KOPT-K1 (cell line): Measurements from ENCODE around the gene MVK.

ENCODE experiments used
- H3K27ac ChIP-seq: fragments of 200-600 bp; sonication (generic); 2 replicates; pipeline ENCODE4 v1.5.1; 2016; ENCODE audit warnings: antibody characterized with exemption, mild to moderate bottlenecking, low read depth, low read length; ENCODE audit not compliant: poor library complexity, severe bottlenecking
- H3K36me3 ChIP-seq: fragments of 200-600 bp; sonication (generic); 2 replicates; pipeline ENCODE4 v1.5.1; 2017; ENCODE audit warnings: antibody characterized with exemption, mild to moderate bottlenecking, low read length, moderate library complexity; ENCODE audit not compliant: insufficient read depth
- H3K9me3 ChIP-seq: fragments of 200-600 bp; sonication (generic); 2 replicates; pipeline ENCODE4 v1.5.1; 2017; ENCODE audit warnings: antibody characterized with exemption, low read length, mild to moderate bottlenecking; ENCODE audit not compliant: insufficient read depth, poor library complexity, severe bottlenecking

The MVK gene

GRCh38 chr12:109539508-109539907 is 34.1 kb upstream of the MVK start:
- no peak overlapping the region for H3K27ac ChIP-seq
- H3K36me3 ChIP-seq: 0 out of 2 replicates have a peak, but pooled peaks cover 8% of the 10 kb centered on the region
- H3K9me3 ChIP-seq: no peaks in the 10 kb centered on the region

GRCh38 chr12:109540526-109541412 is 32.8 kb upstream of the MVK start:
- H3K27ac ChIP-seq: no peak overlapping the region

GRCh38 chr12:109541413-109541726 is 32.2 kb upstream of the MVK start:
- Histone ChIP-seq H3K27ac (no peak overlapping the region), H3K9me3 (no peaks in the 10 kb centered on the region), H3K36me3 (no peaks in the 10 kb centered on the region)

More at GRCh38 chr12:109540526-109541412, 32.8 kb upstream of the MVK start:
- no peaks in the 10 kb centered on the region for H3K9me3 ChIP-seq
- no peaks in the 10 kb centered on the region for H3K36me3 ChIP-seq

GRCh38 chr12:109542014-109542413 is 31.6 kb upstream of the MVK start:
- Histone ChIP-seq H3K27ac (no peak overlapping the region), H3K9me3 (no peaks in the 10 kb centered on the region), H3K36me3 (no peaks in the 10 kb centered on the region)

- no peaks in the 10 kb centered on the region for H3K36me3 ChIP-seq
- H3K9me3 ChIP-seq: no peaks in the 10 kb centered on the region
- no peak overlapping the region for H3K27ac ChIP-seq
These were observed 30.7 kb upstream of the MVK start for GRCh38 chr12:109542876-109543275.

GRCh38 chr12:109544955-109545531 is 28.6 kb upstream of the MVK start:
- Histone ChIP-seq H3K36me3 (no peaks in the 10 kb centered on the region), H3K27ac (peak overlapping the region; percentile 52), H3K9me3 (no peaks in the 10 kb centered on the region)

- H3K27ac ChIP-seq: peak overlapping the region; percentile 52
- H3K9me3 ChIP-seq: no peaks in the 10 kb centered on the region
- H3K36me3 ChIP-seq: no peaks in the 10 kb centered on the region
These were observed 27.8 kb upstream of the MVK start for GRCh38 chr12:109545826-109546225.

GRCh38 chr12:109547286-109547685 is 26.3 kb upstream of the MVK start:
- no peaks in the 10 kb centered on the region for H3K36me3 ChIP-seq
- H3K27ac ChIP-seq: no peak overlapping the region
- no peaks in the 10 kb centered on the region for H3K9me3 ChIP-seq

- Histone ChIP-seq H3K36me3 (no peaks in the 10 kb centered on the region), H3K27ac (no peak overlapping the region), H3K9me3 (no peaks in the 10 kb centered on the region)
These were observed 25.3 kb upstream of the MVK start for GRCh38 chr12:109548258-109548657.

- H3K36me3 ChIP-seq: no peaks in the 10 kb centered on the region
- H3K27ac ChIP-seq: no peak overlapping the region
- no peaks in the 10 kb centered on the region for H3K9me3 ChIP-seq
These were observed 23.9 kb upstream of the MVK start for GRCh38 chr12:109549613-109550270.

GRCh38 chr12:109550281-109550680 is 23.3 kb upstream of the MVK start:
- no peaks in the 10 kb centered on the region for H3K9me3 ChIP-seq
- H3K36me3 ChIP-seq: no peaks in the 10 kb centered on the region
- H3K27ac ChIP-seq: no peak overlapping the region

GRCh38 chr12:109551108-109551507 is 22.5 kb upstream of the MVK start:
- Histone ChIP-seq H3K9me3 (no peaks in the 10 kb centered on the region), H3K27ac (no peak overlapping the region), H3K36me3 (no peaks in the 10 kb centered on the region)

- Histone ChIP-seq H3K36me3 (peaks cover 13% of the 10 kb centered on the region; the same call in 1 of the 2 replicates), H3K27ac (no peak overlapping the region), H3K9me3 (no peaks in the 10 kb centered on the region)
These were observed 20.6 kb upstream of the MVK start for GRCh38 chr12:109552971-109553370.

- Histone ChIP-seq H3K36me3 (peaks cover 13% of the 10 kb centered on the region; the same call in 1 of the 2 replicates), H3K9me3 (no peaks in the 10 kb centered on the region), H3K27ac (no peak overlapping the region)
These were observed 20.1 kb upstream of the MVK start for GRCh38 chr12:109553483-109553882.

GRCh38 chr12:109553906-109554500 is 19.6 kb upstream of the MVK start:
- H3K27ac ChIP-seq: no peak overlapping the region
- peaks cover 13% of the 10 kb centered on the region; the same call in 1 of the 2 replicates for H3K36me3 ChIP-seq
- H3K9me3 ChIP-seq: no peaks in the 10 kb centered on the region
